GM19193 (cell line): ENCODE measurements around the gene TBC1D8.

ENCODE experiments used
- POLR2A ChIP-seq: IDR thresholded peaks from 4 replicates; pipeline ENCODE4 v1.6.1; 2011; ENCODE audit not compliant: insufficient read depth, insufficient read length; ENCODE audit errors: extremely low read depth

The TBC1D8 gene

DNA sequence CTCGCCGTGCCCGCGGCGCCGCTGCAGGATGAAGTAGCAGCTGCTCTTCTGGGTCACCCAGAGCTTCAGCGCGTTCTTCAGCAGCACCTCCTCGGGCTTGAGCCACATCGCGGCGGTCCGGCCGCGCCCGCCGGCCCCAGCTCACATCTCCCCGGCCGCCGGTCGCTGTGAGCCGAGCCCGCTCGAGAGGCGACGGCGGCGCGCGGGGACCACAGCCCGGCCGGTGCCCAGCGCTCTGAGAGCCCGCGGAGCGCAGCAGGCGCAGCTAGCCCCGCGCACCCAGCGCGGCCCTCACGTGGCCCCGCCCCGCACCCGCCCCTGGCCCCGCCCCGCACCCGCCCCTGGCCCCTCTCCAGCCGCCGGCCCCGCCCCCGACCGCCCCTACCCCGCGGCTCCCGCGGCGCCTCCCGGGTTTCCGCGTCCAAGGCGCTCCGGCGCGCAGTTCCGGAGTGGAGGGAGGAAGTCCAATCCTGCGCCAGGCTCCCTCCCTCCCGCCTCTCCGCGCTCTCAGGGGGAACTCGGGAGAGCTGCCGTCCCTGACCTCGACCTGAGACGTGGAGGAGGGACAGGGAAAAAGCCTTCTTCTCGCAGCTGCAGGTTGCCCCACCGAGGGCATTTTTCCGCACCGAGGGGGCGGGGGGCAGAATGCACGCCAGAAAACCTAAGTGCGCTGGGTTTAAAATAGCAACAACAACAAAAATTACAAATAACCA lies at the start of gene TBC1D8:
Gene TBC1D8, minus strand, starts transcription at position 237 of the 713 bp plus-strand sequence. Its CDS starts 129 bp downstream, at position 108.
- TF ChIP-seq POLR2A = peak; percentile 52

DNA sequence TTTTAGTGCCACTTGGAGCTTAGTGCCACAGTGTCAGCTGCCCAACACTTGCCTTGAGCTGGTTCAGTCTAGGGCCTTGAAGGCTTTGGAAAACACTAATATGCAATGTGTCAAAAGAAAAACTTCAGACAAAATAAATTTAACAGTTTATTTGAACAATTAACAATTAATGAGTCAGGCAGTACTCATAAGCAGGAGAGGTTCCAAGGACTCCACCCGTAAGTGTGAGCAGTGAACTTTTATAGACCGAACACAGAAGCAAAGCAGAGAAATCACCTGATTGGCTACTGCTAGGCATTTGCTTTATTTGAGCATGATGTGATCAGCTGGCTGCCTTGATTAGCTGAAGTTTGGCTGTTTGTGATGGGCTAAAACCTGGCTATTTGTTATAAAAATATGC lies 49.5 kb upstream of the TBC1D8 start:
- TF ChIP-seq POLR2A = no peak

DNA sequence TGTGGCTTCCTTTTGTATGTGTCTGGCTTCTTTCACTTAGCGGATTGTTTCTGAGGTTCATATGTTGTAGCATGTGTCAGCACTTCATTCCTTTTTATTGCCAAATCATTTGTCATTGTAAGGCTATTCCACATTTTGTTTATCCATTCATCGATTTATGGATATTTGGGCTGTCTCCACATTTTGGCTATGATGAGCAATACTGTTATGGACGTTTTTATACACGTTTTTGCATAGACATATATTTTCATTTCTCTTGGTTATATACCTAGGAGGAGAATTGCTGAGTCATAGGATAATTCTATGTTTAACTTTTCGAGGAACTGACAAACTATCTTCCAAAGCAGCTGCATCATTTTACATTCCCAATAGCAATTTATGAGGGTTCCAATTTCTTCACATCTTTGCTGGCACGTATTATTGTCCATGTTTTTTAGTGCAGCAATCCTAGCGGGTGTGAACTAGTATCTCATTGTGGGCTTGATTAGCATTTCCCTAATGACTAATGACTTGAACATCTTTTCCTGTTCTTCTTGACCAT lies 48.1 kb upstream of the TBC1D8 start:
- TF ChIP-seq POLR2A = no peak

DNA sequence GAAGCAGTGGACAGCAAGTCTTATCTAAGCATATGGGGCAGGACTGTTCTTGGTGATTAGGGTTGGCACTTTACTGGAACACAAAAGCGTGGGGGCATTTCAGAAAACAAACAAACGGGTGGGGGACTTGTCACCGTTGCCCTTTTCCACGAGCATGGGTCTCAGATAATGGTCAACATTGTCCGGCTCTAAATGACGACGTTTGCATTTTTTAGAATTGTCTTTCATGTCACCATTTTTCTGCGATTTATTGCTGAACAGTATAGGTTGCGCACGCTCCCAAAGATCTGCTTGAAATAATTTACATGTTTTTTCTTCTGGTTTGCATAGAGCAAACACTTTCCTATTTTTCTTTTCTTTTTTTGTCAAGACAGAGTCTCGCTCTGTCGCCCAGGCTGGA lies 46.6 kb upstream of the TBC1D8 start:
- no peak for TF ChIP-seq POLR2A

DNA sequence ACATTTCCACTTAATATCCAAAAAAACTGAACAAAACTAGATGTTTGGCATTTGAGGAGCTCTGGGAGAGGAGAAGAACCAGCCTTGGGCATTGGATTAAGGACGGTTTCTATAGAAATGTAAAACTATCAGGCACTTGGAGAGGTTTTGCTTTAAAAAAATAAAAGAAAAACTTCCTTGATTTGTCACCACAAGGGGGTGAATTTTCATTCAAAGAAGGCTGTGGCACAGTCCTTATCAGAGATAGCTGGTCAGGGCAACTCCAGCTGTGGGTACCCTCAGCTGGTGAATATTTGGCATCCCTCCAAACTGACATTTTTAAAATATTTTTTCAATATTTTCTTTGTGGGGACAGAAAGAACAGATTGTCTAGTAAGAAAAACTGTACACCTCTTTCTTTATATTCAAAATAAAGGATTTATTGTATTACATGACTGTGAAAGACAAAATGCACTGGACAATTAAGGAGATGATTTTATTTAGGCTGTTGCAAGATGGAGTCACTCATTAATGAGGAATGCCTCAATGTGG lies 46.1 kb upstream of the TBC1D8 start:
- no peak for TF ChIP-seq POLR2A

DNA sequence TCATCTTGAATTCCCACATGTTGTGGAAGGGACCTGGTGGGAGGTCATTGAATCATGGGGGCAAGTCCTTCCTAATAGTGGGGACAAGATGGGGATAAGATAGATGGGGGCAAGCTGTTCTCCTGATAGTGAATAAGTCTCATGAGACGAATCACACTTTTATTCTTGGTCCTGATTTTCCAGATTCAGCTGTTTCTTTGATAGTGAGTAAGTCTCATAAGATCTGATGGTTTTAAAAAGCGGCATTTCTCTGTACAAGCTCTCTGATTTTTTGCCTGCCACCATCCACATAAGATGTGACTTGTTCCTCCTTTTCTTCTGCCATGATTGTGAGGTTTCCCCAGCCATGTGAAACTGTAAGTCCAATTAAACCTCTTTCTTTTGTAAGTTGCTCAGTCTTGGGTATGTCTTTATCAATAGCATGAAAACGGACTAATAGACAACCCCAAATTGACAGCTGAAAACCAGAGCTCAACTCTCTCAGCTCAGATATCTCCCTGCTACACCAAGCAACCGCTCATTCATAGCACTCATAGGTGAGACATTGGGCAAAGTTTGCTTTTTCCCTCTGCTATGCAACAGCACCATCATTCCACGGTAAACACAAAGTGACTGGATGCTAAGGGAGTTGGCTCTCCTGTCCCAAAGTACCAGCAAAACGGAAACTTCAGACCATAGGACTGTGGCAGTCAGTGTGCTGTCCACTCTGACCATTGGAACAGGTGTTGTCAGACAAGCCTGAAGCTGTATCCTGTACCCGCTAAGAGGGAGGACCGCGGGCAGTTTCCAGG lies 44.9 kb upstream of the TBC1D8 start:
- TF ChIP-seq POLR2A = no peak

DNA sequence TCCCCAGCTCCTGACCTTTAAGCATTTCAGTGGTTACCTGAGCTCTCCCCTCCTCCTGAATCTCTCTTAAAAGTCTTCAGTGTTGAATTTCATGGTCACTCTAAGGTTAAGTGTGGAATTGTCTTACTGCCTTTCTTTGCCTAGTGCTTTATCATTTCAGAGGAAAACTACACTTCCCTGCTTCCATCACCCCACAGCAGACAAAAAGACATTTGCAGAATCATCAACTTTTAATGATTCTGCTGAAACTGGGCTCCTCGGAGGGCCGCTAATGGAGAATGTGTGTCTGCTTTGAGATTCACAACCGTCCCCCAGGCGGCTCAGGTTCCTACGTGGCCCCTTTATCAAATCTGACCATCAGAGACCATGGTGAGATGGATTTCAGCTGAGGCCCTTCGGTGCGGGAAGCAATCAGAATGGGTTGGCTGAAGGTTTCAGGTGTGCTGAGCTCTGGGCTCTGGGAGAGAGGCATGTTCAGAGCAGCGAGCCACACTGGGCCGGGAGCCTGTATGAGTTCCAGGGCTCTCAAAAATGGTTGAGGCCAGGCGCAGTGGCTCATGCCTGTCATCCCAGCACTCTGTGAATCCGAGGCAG lies 41.9 kb upstream of the TBC1D8 start:
- no peak for TF ChIP-seq POLR2A

DNA sequence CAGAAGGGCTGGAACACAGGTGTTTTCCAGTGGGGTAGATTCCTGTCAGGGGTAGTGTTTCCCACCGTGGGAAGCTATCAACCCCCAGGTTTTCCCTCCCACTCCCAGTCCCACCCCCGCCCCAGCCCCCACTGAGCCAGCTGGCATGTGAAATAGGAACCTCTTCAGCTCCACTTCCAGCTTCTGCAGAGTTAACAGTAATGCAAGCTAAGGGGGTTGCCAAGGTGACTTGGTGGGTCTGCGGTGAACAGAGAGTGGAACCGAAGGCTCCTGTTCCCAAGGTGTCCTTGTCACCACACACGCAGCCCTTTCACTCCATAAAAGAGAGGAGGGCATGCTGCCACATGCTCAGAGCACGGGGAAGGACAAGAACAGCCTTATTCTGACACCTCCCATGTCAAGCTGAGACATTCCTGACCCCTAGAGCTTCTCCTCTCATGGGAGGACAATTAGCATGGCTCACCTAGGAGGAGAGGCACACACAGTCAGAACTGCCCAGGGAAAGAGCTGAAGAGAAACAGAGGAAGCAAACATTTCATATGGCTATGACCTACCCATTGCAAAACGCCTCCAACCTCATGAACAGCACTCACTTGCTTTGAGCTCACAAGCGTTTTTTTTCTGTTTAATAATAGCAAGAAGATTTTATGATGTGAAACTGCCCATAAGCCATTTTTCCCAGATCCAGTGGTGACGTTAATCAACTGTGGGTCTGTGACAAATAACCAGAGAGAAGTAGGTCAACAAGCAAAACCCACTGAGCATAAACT lies 39.8 kb upstream of the TBC1D8 start:
- no peak for TF ChIP-seq POLR2A

DNA sequence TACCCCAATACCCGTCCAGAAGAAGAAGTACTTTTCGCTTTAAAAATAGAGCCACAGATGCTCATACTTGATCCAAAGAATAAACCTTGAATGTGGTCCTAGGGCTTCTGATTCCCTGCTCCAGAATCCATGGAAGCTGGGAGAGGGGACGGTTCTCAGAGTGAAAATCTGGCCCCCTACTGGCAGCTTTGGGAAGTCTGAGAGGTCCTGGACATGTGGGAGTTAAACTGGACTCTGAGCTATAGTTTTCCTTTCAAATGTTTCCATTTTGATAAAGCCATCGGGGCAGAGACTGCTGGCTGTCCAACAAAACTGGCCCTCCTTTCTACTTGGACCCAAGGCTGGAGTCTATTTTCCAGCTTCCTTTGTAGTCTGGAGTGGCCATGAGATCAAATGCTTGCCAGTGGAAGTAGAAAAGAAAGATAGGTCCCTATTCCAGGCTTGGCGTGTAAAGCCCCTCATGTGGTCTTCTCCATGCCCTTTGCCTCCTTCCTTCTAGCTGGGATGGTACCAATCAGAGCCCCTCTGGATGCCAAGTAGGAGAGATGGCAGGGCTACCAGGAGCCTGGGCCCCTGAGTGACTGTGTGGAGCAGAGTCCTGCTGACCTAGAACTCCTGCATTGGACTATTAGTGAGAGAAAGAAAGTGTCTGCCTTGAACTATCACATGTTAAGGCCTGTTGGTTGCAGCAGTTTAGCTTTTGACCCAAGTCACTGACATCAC lies 37.7 kb upstream of the TBC1D8 start:
- no peak for TF ChIP-seq POLR2A

DNA sequence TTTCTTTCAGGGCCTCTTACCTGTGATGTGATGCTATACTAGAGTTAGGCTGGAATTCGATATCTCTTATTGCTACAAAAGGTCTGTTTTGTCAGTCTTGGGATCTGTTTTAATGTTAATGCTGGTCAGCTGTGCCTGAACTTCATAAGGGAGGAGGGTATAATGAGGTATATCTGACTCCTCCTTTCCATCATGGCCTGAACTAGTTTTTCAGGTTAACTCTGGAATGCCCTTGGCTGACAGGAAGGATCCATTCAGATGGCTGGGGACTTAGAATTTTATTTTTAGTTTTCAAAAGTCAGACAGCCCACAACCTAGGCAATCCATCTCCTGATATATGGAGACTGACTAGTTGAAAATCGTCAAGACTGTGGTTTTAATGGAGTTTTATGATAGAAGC lies 35.9 kb upstream of the TBC1D8 start:
- TF ChIP-seq POLR2A = no peak

DNA sequence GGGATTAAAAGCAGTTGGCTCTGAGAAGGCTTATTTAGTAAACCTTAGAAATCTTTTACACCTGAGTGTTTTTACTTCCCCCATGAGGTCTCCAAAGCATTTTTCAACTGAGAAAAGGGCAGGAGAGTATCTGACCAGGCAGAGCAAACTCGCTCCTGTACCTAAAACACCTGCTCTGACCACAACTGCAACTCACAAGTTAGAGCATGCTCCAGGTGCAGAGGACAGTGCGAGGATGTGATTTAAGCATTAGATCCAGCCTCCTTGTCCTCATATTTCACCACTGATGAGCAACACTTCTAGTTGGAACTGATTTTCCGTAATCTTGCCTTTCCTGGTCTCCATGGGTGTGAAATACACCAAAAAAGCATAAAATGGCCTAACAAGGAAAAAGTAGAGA lies 34.5 kb upstream of the TBC1D8 start:
- no peak for TF ChIP-seq POLR2A

DNA sequence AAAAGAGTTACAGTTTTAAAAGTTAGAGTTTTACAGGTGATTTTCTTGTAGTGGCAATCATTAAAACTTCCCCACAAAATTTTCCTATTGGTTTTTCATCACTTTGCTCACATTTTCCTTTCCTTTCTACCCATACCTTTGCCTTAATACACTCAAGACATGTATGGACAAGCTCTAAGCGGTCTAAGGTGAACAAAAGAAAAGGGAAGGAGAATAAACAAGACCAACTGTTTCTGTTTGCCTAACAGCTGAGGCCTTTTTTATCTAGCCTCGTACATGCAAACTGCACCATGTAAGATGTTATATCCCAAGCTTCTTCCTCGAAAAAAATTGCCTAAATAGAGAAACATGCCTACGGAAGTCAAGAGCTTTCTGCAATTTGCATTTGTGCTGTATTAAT lies 33.9 kb upstream of the TBC1D8 start:
- TF ChIP-seq POLR2A = no peak

DNA sequence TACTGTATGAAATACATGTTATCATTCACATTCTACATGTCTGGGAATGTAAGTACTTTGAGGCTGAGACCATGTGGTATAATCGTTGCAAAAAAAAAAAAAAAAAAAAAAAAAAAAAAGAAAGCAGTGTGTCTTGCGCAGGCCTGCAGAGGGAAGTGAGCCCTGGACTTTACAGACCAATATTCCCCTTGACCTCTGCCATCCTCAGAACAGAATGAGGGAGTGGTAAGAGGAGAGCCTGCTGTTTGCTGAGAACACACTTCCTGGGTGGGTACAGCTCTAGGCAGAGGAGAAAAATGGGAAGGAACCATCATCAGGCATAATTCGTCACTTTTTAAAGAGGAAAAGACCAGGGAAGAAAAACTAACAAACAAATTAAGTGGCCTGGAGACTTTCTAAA lies 28.8 kb upstream of the TBC1D8 start:
- no peak for TF ChIP-seq POLR2A

DNA sequence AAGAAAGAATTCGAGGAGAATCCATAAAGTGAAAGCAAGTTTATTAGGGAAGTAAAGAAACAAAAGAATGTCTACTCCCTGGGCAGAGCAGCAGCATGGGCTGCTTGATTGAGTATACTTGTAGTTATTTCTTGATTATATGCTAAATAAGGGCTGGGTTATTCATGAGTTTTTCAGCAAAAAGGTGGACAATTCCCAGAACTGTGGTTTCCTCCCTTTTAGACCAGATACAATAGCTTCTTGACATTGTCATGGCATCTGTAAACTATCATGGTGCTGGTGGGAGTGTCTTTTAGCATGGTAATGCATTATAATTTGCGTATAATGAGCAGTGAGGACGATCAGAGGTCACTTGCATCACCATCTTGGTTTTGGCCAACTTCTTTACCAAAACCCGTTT lies 25.6 kb upstream of the TBC1D8 start:
- TF ChIP-seq POLR2A = no peak
